AG04449 (cell line): ENCODE results near the gene PLEKHM2.

Experiments
- CTCF ChIA-PET: fragments of 350-600 bp; formaldehyde crosslinking; extraction: SDS; loops from one replicate; lab custom pipeline; 2021; ENCODE audit warnings: antibody characterized with exemption; lab: Yijun Ruan, JAX
- POLR2A ChIA-PET: fragments of 400-600, 350-600 bp; formaldehyde crosslinking; extraction: SDS; loops from one replicate; lab custom pipeline; 2020; ENCODE audit warnings: antibody characterized with exemption, inconsistent platforms; lab: Yijun Ruan, JAX
- DNase-seq: peaks from one replicate; pipeline ENCODE4 v3.0.0-alpha.2; 2010; ENCODE audit warnings: low read depth, low spot score
- H3K4me3 ChIP-seq: 2 replicates; pipeline ENCODE4 v1.5.1; 2011; ENCODE audit warnings: low read depth, mild to moderate bottlenecking, control low read depth, low read length
- CTCF ChIP-seq: IDR thresholded peaks from one replicate; pipeline ENCODE4 v1.5.1; 2011; ENCODE audit warnings: mild to moderate bottlenecking, moderate library complexity, low read length, control low read depth, inconsistent platforms; ENCODE audit not compliant: insufficient read depth; ENCODE audit errors: missing control alignments

Gene PLEKHM2

GRCh38 chr1:15662477-15662876, 21.6 kb upstream of the PLEKHM2 start:
- POLR2A ChIA-PET = no interaction called here
- H3K4me3 ChIP-seq = no peak overlapping the region
- no peak for TF ChIP-seq CTCF
- DNase-seq = no peak
- CTCF ChIA-PET = interaction anchor here (1.4 to 1.8 kb wide), 2 partner anchors 10 to 79 kb away, joined by 3 to 5 read pairs; no protein-coding TSS in a partner anchor

- DNase-seq = no peak
- POLR2A ChIA-PET = no interaction called here
- TF ChIP-seq CTCF = no peak
- CTCF ChIA-PET = interaction anchor here (0.7 to 1.8 kb wide), 5 partner anchors 9 to 128 kb away, joined by 3 to 5 read pairs (median 3); no protein-coding TSS in a partner anchor
- H3K4me3 ChIP-seq = no peak overlapping the region
These were observed 20.2 kb upstream of the PLEKHM2 start for GRCh38 chr1:15663925-15664324.

- no peak overlapping the region for H3K4me3 ChIP-seq
- no peak for TF ChIP-seq CTCF
- POLR2A ChIA-PET = no interaction called here
- CTCF ChIA-PET = interaction anchor here (0.7 kb wide), 1 partner anchor 12 kb away, joined by 3 read pairs; no protein-coding TSS in a partner anchor
- DNase-seq = no peak
These were observed 16.8 kb upstream of the PLEKHM2 start for GRCh38 chr1:15667362-15667761.

GRCh38 chr1:15668089-15668754, 15.9 kb upstream of the PLEKHM2 start:
- POLR2A ChIA-PET = no interaction called here
- no peak overlapping the region for H3K4me3 ChIP-seq
- CTCF ChIA-PET = interaction anchor here (1.0 to 1.5 kb wide), 3 partner anchors 8 to 17 kb away, joined by 3 to 4 read pairs (median 3); no protein-coding TSS in a partner anchor
- no peak for DNase-seq
- no peak for TF ChIP-seq CTCF

- ChIA-PET POLR2A (no interaction called here), CTCF (interaction anchor here (1.0 to 1.5 kb wide), 3 partner anchors 9 to 16 kb away, joined by 3 to 4 read pairs (median 3); no protein-coding TSS in a partner anchor)
- H3K4me3 ChIP-seq = no peak overlapping the region
- no peak for TF ChIP-seq CTCF
- no peak for DNase-seq
These were observed 15.0 kb upstream of the PLEKHM2 start for GRCh38 chr1:15669074-15669473.

GRCh38 chr1:15669864-15670263, 14.3 kb upstream of the PLEKHM2 start:
- no peak for TF ChIP-seq CTCF
- DNase-seq = no peak
- no peak overlapping the region for H3K4me3 ChIP-seq
- ChIA-PET CTCF (no interaction called here), POLR2A (interaction anchor here (0.6 kb wide), 1 partner anchor 10 kb away, joined by 3 read pairs; no protein-coding TSS in a partner anchor)
